Measurements from ENCODE around the gene AMPD3.
"Not testable (repeated sequence)": the region's sequence is repeated elsewhere in the genome, so short reads cannot be mapped to it uniquely, and the experiment has no call there.

AMPD3 gene

DNA sequence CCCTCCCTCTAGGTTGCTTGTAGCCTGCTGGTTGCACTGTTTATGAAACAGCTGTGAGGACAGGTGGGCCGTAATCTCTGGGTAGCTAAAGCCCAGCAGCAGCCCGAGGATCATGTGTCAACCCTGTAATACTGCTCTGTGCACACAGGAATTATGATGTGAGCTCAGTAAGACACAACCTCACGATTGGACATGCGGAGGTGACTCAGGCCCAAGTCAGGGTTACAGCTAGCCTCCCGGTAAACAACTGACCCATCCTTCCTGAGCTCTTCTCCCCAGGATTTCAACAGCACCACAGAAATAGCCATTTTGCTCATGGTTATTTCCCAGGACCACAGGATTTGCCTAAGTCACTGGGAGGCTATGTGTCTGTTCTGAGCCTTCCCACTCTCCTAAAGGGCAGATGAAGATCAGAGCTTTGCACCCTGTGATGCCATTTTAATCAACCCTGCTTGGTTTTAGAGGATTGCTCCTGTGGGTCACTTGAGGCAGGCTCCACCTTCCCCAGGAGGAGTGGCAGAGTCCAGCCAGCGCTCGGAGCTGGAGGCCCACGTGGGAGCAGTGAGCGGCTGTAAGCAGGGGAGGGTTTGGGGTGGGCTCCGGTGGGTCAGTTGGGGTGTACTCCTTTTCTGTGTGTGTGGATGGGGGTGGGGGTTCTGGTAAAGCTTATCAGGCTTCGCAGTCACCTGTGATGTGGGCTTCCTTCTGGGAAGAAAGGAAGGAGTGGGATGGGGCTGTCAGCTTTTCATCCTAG lies at the start of gene AMPD3:
Gene AMPD3 (plus strand): TSS at position 387 of the 754 bp plus-strand sequence. CDS start 6,256 bp downstream, outside the sequence.
- DNase-seq = peak; percentile 68

GRCh38 chr11:10405865-10406592 lies 49.0 kb upstream of the AMPD3 start:
- DNase-seq = peak; percentile 88

DNA sequence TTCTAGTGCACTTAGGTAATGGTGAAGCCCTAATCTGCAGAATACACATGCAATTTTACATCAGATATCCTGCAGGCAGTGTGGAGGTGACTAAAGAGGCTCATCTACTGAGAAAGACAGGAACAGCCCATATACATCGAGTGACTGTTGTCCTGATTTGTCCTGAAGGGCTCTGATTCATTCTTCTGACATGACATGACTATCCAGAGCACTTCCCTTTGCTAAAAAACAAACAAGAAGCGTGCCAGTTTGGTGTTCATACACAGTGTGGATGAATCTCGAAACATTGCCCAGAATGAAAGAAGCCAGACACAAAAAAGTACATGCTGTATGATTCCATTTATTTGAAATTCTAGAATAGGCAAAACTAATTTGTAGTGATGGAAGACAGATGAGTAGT lies 48.0 kb upstream of the AMPD3 start:
- peak; percentile 24 for DNase-seq

DNA sequence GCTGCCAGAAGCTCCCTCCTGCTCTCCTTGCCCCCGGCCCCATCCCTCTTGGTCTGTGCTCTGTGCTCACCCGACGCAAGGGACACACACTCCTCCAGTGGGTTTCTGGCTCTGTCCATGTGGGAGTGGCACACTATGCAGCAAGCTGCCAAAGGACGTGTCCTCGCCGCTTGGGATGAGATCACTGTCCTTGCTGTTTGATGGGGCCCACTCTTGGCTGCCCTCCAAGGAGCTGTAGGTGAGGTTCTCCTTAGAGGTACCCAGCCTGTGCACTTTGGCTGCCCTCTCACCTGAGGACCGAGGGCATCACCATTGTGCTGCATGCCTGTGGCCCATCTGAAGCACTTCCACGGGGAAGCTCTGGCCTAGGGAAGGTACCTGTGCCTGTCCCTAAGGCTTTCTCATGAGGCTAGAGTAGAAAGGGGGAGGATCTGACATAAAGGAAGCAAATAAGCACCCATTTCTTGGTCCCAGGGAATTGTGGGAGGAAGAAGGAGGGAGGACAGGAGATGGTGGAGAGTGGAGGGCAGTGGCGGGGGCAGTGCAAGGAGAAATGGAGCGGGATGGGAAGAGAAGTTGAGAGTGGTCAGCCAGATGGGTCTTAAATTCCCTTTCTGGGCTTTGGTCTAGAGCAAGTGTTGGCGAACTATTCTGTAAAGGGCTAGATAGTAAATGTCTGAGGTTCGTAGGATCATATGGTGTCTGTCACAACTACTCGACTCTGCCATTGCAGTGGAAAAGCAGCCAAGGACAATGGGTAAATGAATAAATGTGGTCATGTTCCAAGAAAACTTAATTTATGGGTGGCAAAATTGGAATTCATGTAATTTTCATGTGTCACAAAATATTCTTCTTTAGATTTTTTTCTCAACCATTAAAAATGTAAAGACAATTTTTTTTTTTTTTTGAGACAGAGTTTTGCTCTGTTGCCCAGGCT lies 47.0 kb upstream of the AMPD3 start:
- no peak for DNase-seq

DNA sequence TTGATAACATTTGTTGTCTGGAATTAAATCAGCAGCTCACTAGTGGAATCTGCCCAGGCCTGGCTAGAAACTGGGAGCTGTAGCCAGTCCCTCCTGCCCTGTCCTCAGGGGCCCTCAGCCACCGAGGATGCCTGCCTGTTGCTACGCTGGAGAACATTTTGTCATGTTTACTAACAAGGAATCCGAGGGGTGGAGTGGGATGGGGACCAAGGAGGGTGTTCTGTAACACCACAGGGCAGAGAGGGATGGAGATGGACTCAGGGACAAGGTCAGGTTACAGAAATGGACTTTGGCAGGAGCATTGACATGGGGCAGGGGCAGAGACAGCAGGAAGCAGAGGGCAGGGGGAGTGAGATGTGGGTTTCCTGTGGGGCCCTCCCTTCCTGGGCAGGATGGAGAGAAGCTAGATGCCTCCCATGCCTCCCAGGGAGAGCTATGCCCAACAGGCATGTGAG lies 45.8 kb upstream of the AMPD3 start:
- no peak for DNase-seq

DNA sequence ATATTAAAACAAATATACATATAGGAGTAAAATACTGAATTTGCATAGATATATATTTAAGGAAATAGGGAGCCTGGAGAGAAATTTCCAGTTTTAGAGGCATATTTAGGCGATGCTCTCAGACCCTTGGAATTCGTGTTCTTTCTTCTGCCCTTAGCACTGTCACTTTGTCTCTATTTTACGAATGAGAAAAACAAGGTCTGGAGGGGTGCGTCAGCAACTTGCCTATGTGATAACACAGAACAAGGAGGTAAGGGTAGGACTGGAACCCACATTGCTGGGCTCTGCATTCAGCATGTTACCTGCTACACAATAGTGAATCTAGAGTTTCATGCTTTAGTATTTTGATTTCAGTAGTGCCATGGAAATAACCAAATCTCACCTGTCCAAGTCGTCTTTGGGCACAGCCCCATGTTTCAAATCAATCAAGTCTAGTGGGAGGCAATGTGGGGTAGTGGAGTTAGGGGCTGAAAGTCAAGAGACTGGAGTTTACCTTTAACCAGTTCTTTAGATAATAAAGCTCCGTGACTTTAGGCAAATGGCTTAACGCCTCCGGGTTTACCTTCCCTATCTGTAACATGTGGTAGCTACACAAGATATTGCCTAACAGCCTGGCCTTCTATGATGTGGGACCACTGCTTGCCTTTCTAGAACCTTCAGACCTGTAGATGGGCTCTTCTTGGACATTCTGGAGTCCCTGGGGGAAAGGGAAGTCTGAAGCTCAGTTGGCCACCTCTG lies 44.8 kb upstream of the AMPD3 start:
- no peak for DNase-seq

- DNase-seq = no peak
Observed at GRCh38 chr11:10410844-10411200, 44.2 kb upstream of the AMPD3 start.

DNA sequence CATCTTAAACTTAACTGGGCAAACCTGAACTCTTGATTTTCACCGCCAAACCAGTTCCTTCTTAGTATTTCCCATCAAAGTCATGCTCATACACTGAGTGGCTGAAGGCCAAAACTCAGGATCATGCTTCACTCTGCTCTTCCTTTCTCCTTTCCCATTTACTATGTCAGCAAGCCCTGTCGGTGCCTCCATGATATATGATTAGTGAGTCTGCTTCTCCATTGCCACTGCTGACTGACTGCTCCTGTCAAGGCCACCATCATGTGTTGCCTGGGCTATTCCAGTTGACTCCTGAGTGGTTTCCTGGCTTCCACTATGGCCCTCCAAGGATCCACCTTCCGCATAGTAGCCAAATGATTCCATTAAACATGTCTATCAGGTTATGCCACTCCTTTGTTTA lies 42.8 kb upstream of the AMPD3 start:
- no peak for DNase-seq

GRCh38 chr11:10413268-10413667 lies 41.8 kb upstream of the AMPD3 start:
- DNase-seq = peak; percentile 20

DNA sequence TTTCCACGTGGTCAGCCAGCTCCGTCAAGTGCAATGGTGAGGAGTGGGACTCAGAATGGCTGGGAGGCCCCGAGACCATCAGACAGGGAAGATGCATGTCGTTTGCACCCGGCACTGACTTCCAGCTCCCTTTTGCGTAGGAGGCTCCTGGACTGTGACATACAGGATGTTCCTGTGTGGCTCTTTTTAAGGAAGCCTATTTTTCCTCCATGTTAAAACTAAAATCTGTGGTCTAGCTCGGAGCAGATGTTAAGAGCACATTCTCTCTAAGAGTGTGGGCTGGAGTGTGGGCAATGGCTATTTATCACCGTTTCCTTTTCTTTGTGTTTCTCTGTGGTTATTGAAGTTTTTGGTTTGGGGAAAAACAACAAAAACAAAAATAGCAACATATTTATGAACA lies 40.9 kb upstream of the AMPD3 start:
- no peak for DNase-seq

DNA sequence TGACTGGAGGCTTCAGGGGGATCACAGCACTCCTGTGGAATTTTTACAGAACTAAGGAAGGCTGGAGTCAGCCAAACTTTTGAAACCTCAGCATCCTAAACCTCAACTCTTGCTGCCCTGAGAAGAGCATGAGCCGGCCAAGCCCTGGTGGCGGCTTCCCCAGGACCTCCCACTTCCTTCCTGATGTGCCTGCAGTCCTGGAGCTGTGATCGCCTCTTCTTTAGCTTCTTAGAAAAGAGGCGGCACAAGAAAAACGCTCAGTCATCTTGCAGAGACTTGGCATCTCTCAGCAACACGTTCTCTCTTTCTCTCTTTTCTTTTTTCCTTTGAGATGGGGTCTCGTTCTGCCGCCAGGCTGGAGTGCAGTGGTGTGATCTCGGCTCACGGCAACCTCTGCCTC lies 40.4 kb upstream of the AMPD3 start:
- peak; percentile 50 for DNase-seq

GRCh38 chr11:10415817-10416392 lies 39.2 kb upstream of the AMPD3 start:
- DNase-seq = no peak

- peak; percentile 41 for DNase-seq
Observed at GRCh38 chr11:10418259-10418949, 36.7 kb upstream of the AMPD3 start.

DNA sequence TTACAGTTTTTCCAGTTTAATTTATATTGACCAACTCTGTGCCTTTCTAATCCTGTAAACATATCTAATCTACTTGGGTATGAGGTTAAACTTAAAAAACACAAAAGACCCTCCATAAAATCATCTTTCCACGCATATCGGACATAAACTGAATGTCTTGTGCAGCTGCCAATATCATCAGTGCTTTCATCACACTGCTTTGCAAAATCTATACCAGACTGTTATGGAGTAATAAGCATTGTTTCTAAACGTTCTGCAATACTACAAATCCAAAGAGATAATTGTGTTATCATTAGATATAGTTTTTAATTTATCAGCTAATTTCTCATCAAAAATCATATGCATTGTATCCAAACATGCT lies 36.1 kb upstream of the AMPD3 start:
- DNase-seq = no peak

DNA sequence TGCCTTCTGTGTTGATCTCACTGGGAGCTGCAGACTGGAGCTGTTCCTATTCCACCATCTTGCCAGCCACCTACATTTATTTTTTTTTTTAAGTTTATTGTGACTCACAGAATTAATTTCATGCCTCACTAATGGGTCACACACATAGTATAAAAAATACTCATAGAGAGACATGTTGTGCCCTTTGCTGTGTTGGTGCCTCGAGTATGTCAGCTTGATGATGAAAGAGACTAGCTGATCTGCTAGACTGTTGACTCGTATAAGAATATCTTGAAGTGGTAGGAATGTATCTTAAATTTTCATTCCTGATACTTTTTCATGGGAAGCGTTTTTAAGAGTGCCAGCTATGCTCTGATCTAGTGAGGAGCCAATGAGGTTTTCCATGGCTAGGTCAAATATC lies 28.6 kb upstream of the AMPD3 start:
- DNase-seq = peak; percentile 24

- DNase-seq = no peak
Observed at GRCh38 chr11:10428453-10428852, 26.6 kb upstream of the AMPD3 start.

DNA sequence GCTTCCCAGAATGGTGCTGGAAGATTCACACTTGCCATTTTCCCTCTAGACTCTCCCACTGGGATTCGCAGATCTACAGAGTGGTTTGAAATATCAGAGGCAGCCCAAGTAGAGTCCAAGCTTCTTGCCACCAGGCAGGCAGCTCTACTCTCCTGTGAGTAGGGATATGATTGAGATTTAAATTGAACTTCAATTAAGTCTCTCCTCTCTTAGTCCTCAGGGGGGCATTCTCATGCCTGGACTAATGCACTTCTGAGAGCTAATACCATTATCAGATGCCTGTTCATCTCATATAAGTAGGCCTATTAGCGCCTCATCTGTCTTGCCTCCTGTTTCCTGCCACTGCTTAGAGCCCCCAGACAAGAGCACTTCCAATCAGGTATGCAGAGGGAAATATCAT lies 25.5 kb upstream of the AMPD3 start:
- no peak for DNase-seq

DNA sequence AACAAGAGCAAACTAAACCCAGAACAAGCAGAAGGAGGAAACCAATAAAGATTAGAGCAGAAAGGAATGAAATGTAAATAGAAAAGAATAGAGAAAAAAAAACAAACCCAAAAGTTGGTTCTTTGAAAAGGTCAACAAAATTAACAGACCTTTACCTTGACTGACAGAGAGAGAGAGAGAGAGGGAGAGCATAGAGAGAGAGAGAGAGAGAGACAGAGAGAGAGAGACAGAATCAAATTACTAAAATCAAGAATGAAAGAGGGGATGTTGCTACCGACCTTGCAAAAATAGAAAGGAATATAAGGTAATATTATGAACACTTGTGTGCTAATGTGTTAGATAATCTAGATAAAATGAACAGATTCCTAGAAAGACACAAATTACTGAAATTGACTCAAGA lies 22.6 kb upstream of the AMPD3 start:
- DNase-seq = no peak

- DNase-seq = no peak
Observed at GRCh38 chr11:10432971-10433370, 22.1 kb upstream of the AMPD3 start.

- no peak for DNase-seq
Observed at GRCh38 chr11:10436224-10436623, 18.8 kb upstream of the AMPD3 start.

- not testable (repeated sequence) for DNase-seq
Observed at GRCh38 chr11:10436683-10437082, 18.4 kb upstream of the AMPD3 start.

DNA sequence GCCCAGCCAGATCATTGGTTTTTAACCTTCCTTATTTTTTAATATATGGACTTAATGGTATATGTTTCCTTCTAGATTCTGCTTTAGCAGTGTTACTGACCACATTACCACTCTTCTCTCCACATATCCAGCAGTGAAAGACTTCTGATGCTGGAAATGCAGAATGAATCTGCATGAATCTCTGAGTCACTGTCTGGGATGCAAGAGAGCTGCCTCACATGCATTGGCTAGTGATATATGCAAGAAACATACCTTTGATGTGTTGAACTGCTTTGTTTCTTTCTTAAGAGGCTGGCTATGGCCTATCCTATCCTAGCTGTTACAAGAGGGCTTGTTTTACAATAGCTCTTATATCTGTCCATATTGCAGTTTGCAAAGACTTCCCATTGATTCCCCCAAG lies 16.6 kb upstream of the AMPD3 start:
- DNase-seq = peak; percentile 66

All from fibroblast of upper back skin (primary cell).